Upper lobe of left lung (tissue), 4 donors: ENCODE results near the gene CHKA.

Experiments
- CTCF ChIP-seq, 6 experiments: fragments of 450-650 bp in 4 of 6; fragments of 200-600 bp in 2 of 6; sonication (generic) in 2 of 6; IDR thresholded peaks; one replicate each; pipeline ENCODE4 v1.5.1; 2016 to 2019; ENCODE audit warnings: antibody characterized with exemption in 6 of 6
- EP300 ChIP-seq, 4 donors: sonication (generic); formaldehyde crosslinking; IDR thresholded peaks; one replicate each; pipeline ENCODE4 v1.5.1; 2017; ENCODE audit warnings: antibody characterized with exemption in 4 of 4, control low read depth in 2 of 4
- POLR2A ChIP-seq, 4 donors: fragments of 450-650 bp; IDR thresholded peaks; one replicate each; pipeline ENCODE4 v1.5.1; 2016 to 2017; ENCODE audit warnings: antibody characterized with exemption in 4 of 4, mild to moderate bottlenecking in 2 of 4
- POLR2AphosphoS5 ChIP-seq, 2 donors: sonication (generic); formaldehyde crosslinking; IDR thresholded peaks; one replicate each; pipeline ENCODE4 v1.5.1; 2017; ENCODE audit warnings: antibody characterized with exemption in 2 of 2

- TF ChIP-seq POLR2A (IDR thresholded peaks at IDR 0.05) (no peak), CTCF (IDR thresholded peaks at IDR 0.05) (no peak), POLR2AphosphoS5 (IDR thresholded peaks at IDR 0.05) (no peak), EP300 (IDR thresholded peaks at IDR 0.05) (no peak)
Observed at GRCh38 chr11:68118706-68119448, 2.3 kb downstream of the CHKA start.
